Caco-2 (cell line): ENCODE data around the gene NOP53. TPM values are rescaled to one million over a fixed set of nuclear protein-coding genes. Genes with fewer than 3 reads are reported as not detected.
A peak's percentile ranks its signal among the peaks of the same experiment; 100 is the strongest.

Source experiments
- BruUV-seq: library from RNA; stranded (reverse); fragments of 400-500 nt; replicated peaks from 2 replicates; lab custom pipeline; 2021; lab: Mats Ljungman, UMichigan
- CTCF ChIA-PET: fragments of 300-600 bp; sonication (Branson Sonifier 250); formaldehyde crosslinking; loops from one replicate; lab custom pipeline; 2022; ENCODE audit warnings: antibody characterized with exemption; lab: Charles Lee
- POLR2A ChIA-PET: fragments of 300-600 bp; sonication (Branson Sonifier 250); formaldehyde crosslinking; loops from one replicate; lab custom pipeline; 2022; ENCODE audit warnings: antibody characterized with exemption; lab: Charles Lee
- DNase-seq, 2 experiments: peaks; one replicate each; pipeline versions ENCODE4 v3.0.0 to v3.0.0-alpha.2; 2020 to 2022
- H3K27me3 ChIP-seq: replicated peaks from 2 replicates; pipeline ENCODE4 v1.6.0; 2011; ENCODE audit warnings: low read length; ENCODE audit not compliant: control insufficient read depth, insufficient read depth
- H3K36me3 ChIP-seq: 2 replicates; pipeline ENCODE4 v1.5.1; 2011; ENCODE audit warnings: low read length; ENCODE audit not compliant: control insufficient read depth, insufficient read depth
- H3K4me1 ChIP-seq: fragments of 250-450 bp; sonication (Bioruptor Pico); 2 replicates; pipeline ENCODE4 v1.5.1; 2020; ENCODE audit warnings: mild to moderate bottlenecking
- H3K4me3 ChIP-seq: 2 replicates; pipeline ENCODE4 v1.5.1; 2011; ENCODE audit warnings: low read depth, mild to moderate bottlenecking, control low read depth, low read length
- H3K9me3 ChIP-seq: fragments of 250-450 bp; sonication (Bioruptor Pico); 2 replicates; pipeline ENCODE4 v1.5.1; 2020; ENCODE audit warnings: mild to moderate bottlenecking, moderate library complexity
- H3K27ac Mint-ChIP-seq: one replicate; pipeline ENCODE4 v1.8.0; 2022; ENCODE audit warnings: mixed read lengths; ENCODE audit not compliant: unreplicated experiment
- H3K27me3 Mint-ChIP-seq: one replicate; pipeline ENCODE4 v1.8.0; 2022; ENCODE audit warnings: mixed read lengths; ENCODE audit not compliant: insufficient read depth, unreplicated experiment
- H3K36me3 Mint-ChIP-seq: one replicate; pipeline ENCODE4 v1.8.0; 2022; ENCODE audit warnings: mild to moderate bottlenecking, mixed read lengths; ENCODE audit not compliant: insufficient read depth, unreplicated experiment
- H3K4me1 Mint-ChIP-seq: one replicate; pipeline ENCODE4 v1.8.0; 2022; ENCODE audit warnings: low read depth, mixed read lengths; ENCODE audit not compliant: unreplicated experiment
- H3K4me3 Mint-ChIP-seq: one replicate; pipeline ENCODE4 v1.8.0; 2022; ENCODE audit warnings: mild to moderate bottlenecking, moderate library complexity, mixed read lengths; ENCODE audit not compliant: unreplicated experiment
- H3K9me3 Mint-ChIP-seq: one replicate; pipeline ENCODE4 v1.8.0; 2022; ENCODE audit warnings: mixed read lengths; ENCODE audit not compliant: unreplicated experiment
- intact Hi-C: fragments of 100-400 bp; cut with micrococcal nuclease; formaldehyde crosslinking; loops from one replicate; pipeline ENCODE4 v1.10.0; 2022; ENCODE audit not compliant: unreplicated experiment
- total RNA-seq: library from RNA; stranded (reverse); gene quantifications from 2 replicates; pipeline ENCODE4 v1.2.3, GENCODE V29; 2022
- TF ChIP-seq, protein P1 (sequence below), 2 experiments: fragments of 200-600 bp in 1 of 2; IDR thresholded peaks; 1 replicate in 1 of 2; 2 replicates in 1 of 2; pipeline versions ENCODE4 v1.5.1 to v1.8.0; 2011 to 2022; ENCODE audit warnings: antibody characterized with exemption in 1 of 2, control low read depth in 1 of 2, inconsistent platforms in 1 of 2, low read depth in 1 of 2, low read length in 1 of 2, mild to moderate bottlenecking in 1 of 2, moderate library complexity in 1 of 2; ENCODE audit not compliant: insufficient read depth in 1 of 2, severe bottlenecking in 1 of 2, unreplicated experiment in 1 of 2

Gene NOP53
- total RNA-seq, 1 experiment from 2014 or later: 347 TPM

DNA sequence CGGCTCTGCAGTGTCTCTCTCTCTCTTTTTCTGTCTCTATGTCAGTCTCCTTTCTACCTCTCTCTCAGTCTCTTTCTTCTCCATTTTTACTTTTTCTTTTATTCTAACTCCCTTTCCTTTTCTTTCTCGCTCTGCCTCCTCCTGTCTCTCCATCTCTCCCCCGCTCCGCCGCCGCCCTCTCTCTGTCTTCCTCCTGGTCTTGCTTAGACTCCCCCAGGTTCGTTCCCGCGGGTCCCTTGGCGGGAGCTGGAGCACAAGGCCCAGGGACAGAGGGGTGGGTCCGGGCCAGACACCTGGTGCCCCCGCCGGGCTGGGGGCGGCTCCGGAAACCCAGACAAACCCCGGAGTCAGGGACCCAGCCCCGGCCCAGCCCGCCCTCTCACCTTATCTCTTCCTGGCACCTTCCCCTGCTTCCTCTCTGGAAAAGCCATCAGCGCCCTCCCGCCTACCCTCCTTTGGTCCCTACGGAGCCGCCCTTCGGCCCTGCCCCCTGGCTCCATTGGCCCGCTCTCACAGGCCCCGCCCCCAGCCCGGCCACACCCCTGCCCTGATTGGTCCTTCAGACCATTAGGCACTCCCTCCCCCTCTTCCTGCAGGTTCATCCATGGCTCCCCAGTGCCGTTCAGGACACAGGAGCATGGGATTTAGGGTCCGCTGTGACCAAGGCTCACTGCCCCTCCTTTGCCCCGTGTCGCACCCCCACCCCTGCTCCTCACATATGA, 15.4 kb upstream of the NOP53 start:
- Histone ChIP-seq H3K4me3 (peak overlapping the region; percentile 44), H3K27me3 (no peaks in the 10 kb centered on the region), H3K9me3 (no peaks in the 10 kb centered on the region), H3K36me3 (no peaks in the 10 kb centered on the region), H3K4me1 (peaks cover 11% of the 10 kb centered on the region)
- ChIA-PET POLR2A (interaction anchor here (0.6 kb wide), 1 partner anchor 662 kb away, joined by 3 read pairs; no protein-coding TSS in a partner anchor), CTCF (interaction anchor here (0.6 to 1.6 kb wide), 4 partner anchors 17 to 293 kb away, joined by 3 to 11 read pairs (median 4); partner anchors contain the start of gene EHD2)
- intact Hi-C loops: loop anchor here (1.0 kb wide), 2 partner anchors 8 to 15 kb away; partner anchors contain the start of gene NOP53
- Mint-ChIP-seq H3K4me1 (peaks cover 26% of the 10 kb centered on the region), H3K27me3 (no peaks in the 10 kb centered on the region), H3K27ac (peak overlapping the region; percentile 93), H3K36me3 (peaks cover 34% of the 10 kb centered on the region), H3K9me3 (no peaks in the 10 kb centered on the region), H3K4me3 (peak overlapping the region; percentile 85)
- DNase-seq: peak; percentile 94 to 95
- TF ChIP-seq, protein P1, sequence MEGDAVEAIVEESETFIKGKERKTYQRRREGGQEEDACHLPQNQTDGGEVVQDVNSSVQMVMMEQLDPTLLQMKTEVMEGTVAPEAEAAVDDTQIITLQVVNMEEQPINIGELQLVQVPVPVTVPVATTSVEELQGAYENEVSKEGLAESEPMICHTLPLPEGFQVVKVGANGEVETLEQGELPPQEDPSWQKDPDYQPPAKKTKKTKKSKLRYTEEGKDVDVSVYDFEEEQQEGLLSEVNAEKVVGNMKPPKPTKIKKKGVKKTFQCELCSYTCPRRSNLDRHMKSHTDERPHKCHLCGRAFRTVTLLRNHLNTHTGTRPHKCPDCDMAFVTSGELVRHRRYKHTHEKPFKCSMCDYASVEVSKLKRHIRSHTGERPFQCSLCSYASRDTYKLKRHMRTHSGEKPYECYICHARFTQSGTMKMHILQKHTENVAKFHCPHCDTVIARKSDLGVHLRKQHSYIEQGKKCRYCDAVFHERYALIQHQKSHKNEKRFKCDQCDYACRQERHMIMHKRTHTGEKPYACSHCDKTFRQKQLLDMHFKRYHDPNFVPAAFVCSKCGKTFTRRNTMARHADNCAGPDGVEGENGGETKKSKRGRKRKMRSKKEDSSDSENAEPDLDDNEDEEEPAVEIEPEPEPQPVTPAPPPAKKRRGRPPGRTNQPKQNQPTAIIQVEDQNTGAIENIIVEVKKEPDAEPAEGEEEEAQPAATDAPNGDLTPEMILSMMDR (IDR thresholded peaks at IDR 0.05; ENCODE audit: insufficient read depth in 1 of 2, low read depth in 1 of 2, low read length in 1 of 2, severe bottlenecking in 1 of 2, unreplicated experiment in 1 of 2): no peak
- TSS peak; percentile 88 for BruUV-seq

- peak overlapping the region; percentile 85 for H3K4me3 Mint-ChIP-seq
These were observed 14.8 kb upstream of the NOP53 start for GRCh38 chr19:47730521-47730889.

GRCh38 chr19:47730910-47731309, 14.4 kb upstream of the NOP53 start:
- CTCF ChIA-PET: no interaction called here

More at GRCh38 chr19:47730521-47730889, 14.8 kb upstream of the NOP53 start:
- POLR2A ChIA-PET: no interaction called here
- Histone ChIP-seq H3K9me3 (no peaks in the 10 kb centered on the region), H3K4me3 (peak overlapping the region; percentile 44), H3K4me1 (peaks cover 11% of the 10 kb centered on the region), H3K36me3 (no peaks in the 10 kb centered on the region), H3K27me3 (no peaks in the 10 kb centered on the region)
- TF ChIP-seq, protein P1 (IDR thresholded peaks at IDR 0.05; ENCODE audit: insufficient read depth in 1 of 2, low read depth in 1 of 2, low read length in 1 of 2, severe bottlenecking in 1 of 2, unreplicated experiment in 1 of 2): no peak
- intact Hi-C loops: loop anchor here (1.0 kb wide), 1 partner anchor 8 kb away; no protein-coding TSS in a partner anchor
- no TSS peak for BruUV-seq
- CTCF ChIA-PET: interaction anchor here (1.6 kb wide), 1 partner anchor 18 kb away, joined by 11 read pairs; the partner anchor contains the start of gene EHD2
- Mint-ChIP-seq H3K36me3 (peaks cover 38% of the 10 kb centered on the region), H3K27me3 (no peaks in the 10 kb centered on the region), H3K27ac (peak overlapping the region; percentile 93), H3K9me3 (no peaks in the 10 kb centered on the region), H3K4me1 (peaks cover 26% of the 10 kb centered on the region)
- no peak for DNase-seq

More at GRCh38 chr19:47730910-47731309, 14.4 kb upstream of the NOP53 start:
- no TSS peak for BruUV-seq
- DNase-seq: no peak
- POLR2A ChIA-PET: no interaction called here
- Mint-ChIP-seq H3K36me3 (peaks cover 38% of the 10 kb centered on the region), H3K27me3 (no peaks in the 10 kb centered on the region), H3K4me3 (no peak overlapping the region), H3K27ac (no peak overlapping the region), H3K9me3 (no peaks in the 10 kb centered on the region), H3K4me1 (peaks cover 26% of the 10 kb centered on the region)
- H3K9me3 ChIP-seq: no peaks in the 10 kb centered on the region
- no peak overlapping the region for H3K4me3 ChIP-seq
- no peaks in the 10 kb centered on the region for H3K36me3 ChIP-seq
- peaks cover 11% of the 10 kb centered on the region for H3K4me1 ChIP-seq
- TF ChIP-seq, protein P1 (IDR thresholded peaks at IDR 0.05; ENCODE audit: insufficient read depth in 1 of 2, low read depth in 1 of 2, low read length in 1 of 2, severe bottlenecking in 1 of 2, unreplicated experiment in 1 of 2): no peak
- H3K27me3 ChIP-seq: no peaks in the 10 kb centered on the region
- intact Hi-C loops: loop anchor here (1.0 kb wide), 1 partner anchor 9 kb away; no protein-coding TSS in a partner anchor
